PC-3 (cell line): ENCODE data around the gene ZNF232. TPM values are rescaled to one million over a fixed set of nuclear protein-coding genes. Genes with fewer than 3 reads are reported as not detected.

Experiments used
- ATAC-seq: fragments of 200-7000 bp; cut with Tn5 transposase; 2 replicates; pipeline ENCODE4 v1.9.1; 2020; ENCODE audit warnings: mild to moderate bottlenecking, moderate library complexity
- BruUV-seq: library from RNA; stranded (reverse); fragments of 400-500 nt; replicated peaks from 2 replicates; lab custom pipeline; 2021; lab: Mats Ljungman, UMichigan
- CTCF ChIA-PET: fragments of 300-600 bp; sonication (Branson Sonifier 250); formaldehyde crosslinking; loops from one replicate; lab custom pipeline; 2022; ENCODE audit warnings: antibody characterized with exemption; lab: Charles Lee
- POLR2A ChIA-PET: fragments of 300-600 bp; sonication (Branson Sonifier 250); formaldehyde crosslinking; loops from one replicate; lab custom pipeline; 2022; ENCODE audit warnings: antibody characterized with exemption; ENCODE audit not compliant: unreplicated experiment; lab: Charles Lee
- DNase-seq: peaks from one replicate; pipeline ENCODE4 v3.0.0-alpha.2; 2015
- H2AFZ ChIP-seq: fragments of 300-600 bp; sonication (generic); 2 replicates; pipeline ENCODE4 v1.6.0; 2016; ENCODE audit warnings: antibody characterized with exemption, low read length
- H3F3A ChIP-seq: fragments of 300-600 bp; sonication (generic); one replicate; pipeline ENCODE4 v1.6.0; 2017; ENCODE audit warnings: antibody characterized with exemption, low read length, control low read depth, mild to moderate bottlenecking; ENCODE audit not compliant: unreplicated experiment
- H3K27ac ChIP-seq: fragments of 300-600 bp; sonication (generic); 2 replicates; pipeline ENCODE4 v1.5.1; 2016; ENCODE audit warnings: mild to moderate bottlenecking, low read length
- H3K27me3 ChIP-seq: fragments of 300-600 bp; sonication (generic); 2 replicates; pipeline ENCODE4 v1.6.1; 2016; ENCODE audit warnings: low read length, mixed read lengths
- H3K36me3 ChIP-seq: fragments of 300-600 bp; sonication (generic); 2 replicates; pipeline ENCODE4 v1.6.1; 2016; ENCODE audit warnings: low read depth, mixed run types, low read length, mixed read lengths
- H3K4me1 ChIP-seq: fragments of 300-600 bp; sonication (generic); 2 replicates; pipeline ENCODE4 v1.5.1; 2016; ENCODE audit warnings: low read length; ENCODE audit not compliant: insufficient read depth
- H3K4me2 ChIP-seq: fragments of 300-600 bp; sonication (generic); 2 replicates; pipeline ENCODE4 v1.6.0; 2016; ENCODE audit warnings: low read length
- H3K4me3 ChIP-seq: fragments of 300-600 bp; sonication (generic); 2 replicates; pipeline ENCODE4 v1.5.1; 2016; ENCODE audit warnings: mild to moderate bottlenecking, low read length, mixed read lengths
- H3K79me2 ChIP-seq: fragments of 300-600 bp; sonication (generic); 2 replicates; pipeline ENCODE4 v1.6.1; 2017; ENCODE audit warnings: low read length, mixed read lengths
- H3K9ac ChIP-seq: fragments of 300-600 bp; sonication (generic); 2 replicates; pipeline ENCODE4 v1.6.0; 2016; ENCODE audit warnings: mild to moderate bottlenecking, low read length
- H3K9me2 ChIP-seq: fragments of 300-600 bp; sonication (generic); replicated peaks from 2 replicates; pipeline ENCODE4 v1.6.1; 2016; ENCODE audit warnings: mixed run types, low read length, mixed read lengths
- H3K9me3 ChIP-seq: fragments of 300-600 bp; sonication (generic); 2 replicates; pipeline ENCODE4 v1.6.1; 2016; ENCODE audit warnings: low read length, mixed read lengths
- H4K20me1 ChIP-seq: fragments of 300-600 bp; sonication (generic); 2 replicates; pipeline ENCODE4 v1.6.1; 2016; ENCODE audit warnings: low read length, mixed read lengths
- EZH2 ChIP-seq: fragments of 300-600 bp; sonication (generic); IDR thresholded peaks from one replicate; pipeline ENCODE4 v1.6.1; 2017; ENCODE audit warnings: antibody characterized with exemption, mild to moderate bottlenecking, low read length; ENCODE audit not compliant: unreplicated experiment
- EZH2phosphoT487 ChIP-seq: fragments of 300-600 bp; sonication (generic); IDR thresholded peaks from 2 replicates; pipeline ENCODE4 v1.6.1; 2018; ENCODE audit warnings: mild to moderate bottlenecking, antibody characterized with exemption, low read length, borderline replicate concordance
- intact Hi-C: fragments of 100-400 bp; cut with micrococcal nuclease; formaldehyde crosslinking; loops from 2 replicates; pipeline ENCODE4 v1.9.0; 2023
- total RNA-seq: library from RNA; depleted of rRNA; stranded (reverse); fragments of >200 nt; gene quantifications from 2 replicates; pipeline ENCODE4 v1.2.3, GENCODE V29; 2014
- TF ChIP-seq, protein P1 (sequence below): fragments of 300-600 bp; sonication (generic); conservative IDR thresholded peaks from 2 replicates; pipeline ENCODE4 v1.5.1; 2017; ENCODE audit warnings: antibody characterized with exemption, low read depth, mild to moderate bottlenecking, low read length

Gene ZNF232
- total RNA-seq, 1 experiment from 2014 or later: 3.5 TPM

GRCh38 chr17:5100832-5101231 is 10.8 kb downstream of the ZNF232 start:
- CTCF ChIA-PET: no interaction called here
- intact Hi-C loops: no loop called here
- H3K4me2 ChIP-seq: no peak overlapping the region
- no peak overlapping the region for H3K27ac ChIP-seq
- no peaks in the 10 kb centered on the region for H3F3A ChIP-seq
- no peak for DNase-seq
- H2AFZ ChIP-seq: no peak overlapping the region
- H3K9ac ChIP-seq: no peak overlapping the region
- H3K9me2 ChIP-seq: no peaks in the 10 kb centered on the region
- H3K27me3 ChIP-seq: no peaks in the 10 kb centered on the region
- H3K36me3 ChIP-seq: peaks cover 5% of the 10 kb centered on the region; the same call in 1 of the 2 replicates
- no peaks in the 10 kb centered on the region for H3K4me1 ChIP-seq
- no peaks in the 10 kb centered on the region for H4K20me1 ChIP-seq
- H3K9me3 ChIP-seq: no peaks in the 10 kb centered on the region
- BruUV-seq: no TSS peak
- H3K79me2 ChIP-seq: no peaks in the 10 kb centered on the region
- H3K4me3 ChIP-seq: no peak overlapping the region
- POLR2A ChIA-PET: no interaction called here
- ATAC-seq: no peak
- TF ChIP-seq, protein P1, sequence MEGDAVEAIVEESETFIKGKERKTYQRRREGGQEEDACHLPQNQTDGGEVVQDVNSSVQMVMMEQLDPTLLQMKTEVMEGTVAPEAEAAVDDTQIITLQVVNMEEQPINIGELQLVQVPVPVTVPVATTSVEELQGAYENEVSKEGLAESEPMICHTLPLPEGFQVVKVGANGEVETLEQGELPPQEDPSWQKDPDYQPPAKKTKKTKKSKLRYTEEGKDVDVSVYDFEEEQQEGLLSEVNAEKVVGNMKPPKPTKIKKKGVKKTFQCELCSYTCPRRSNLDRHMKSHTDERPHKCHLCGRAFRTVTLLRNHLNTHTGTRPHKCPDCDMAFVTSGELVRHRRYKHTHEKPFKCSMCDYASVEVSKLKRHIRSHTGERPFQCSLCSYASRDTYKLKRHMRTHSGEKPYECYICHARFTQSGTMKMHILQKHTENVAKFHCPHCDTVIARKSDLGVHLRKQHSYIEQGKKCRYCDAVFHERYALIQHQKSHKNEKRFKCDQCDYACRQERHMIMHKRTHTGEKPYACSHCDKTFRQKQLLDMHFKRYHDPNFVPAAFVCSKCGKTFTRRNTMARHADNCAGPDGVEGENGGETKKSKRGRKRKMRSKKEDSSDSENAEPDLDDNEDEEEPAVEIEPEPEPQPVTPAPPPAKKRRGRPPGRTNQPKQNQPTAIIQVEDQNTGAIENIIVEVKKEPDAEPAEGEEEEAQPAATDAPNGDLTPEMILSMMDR: no peak
- TF ChIP-seq EZH2phosphoT487: no peak
- TF ChIP-seq EZH2: no peak

- intact Hi-C loops: no loop called here
- no peaks in the 10 kb centered on the region for H3K79me2 ChIP-seq
- H3K9ac ChIP-seq: no peak overlapping the region
- H3K4me2 ChIP-seq: no peak overlapping the region
- H3K9me2 ChIP-seq: no peaks in the 10 kb centered on the region
- ChIA-PET CTCF (no interaction called here), POLR2A (no interaction called here)
- DNase-seq (no peak), ATAC-seq (no peak)
- H3K27ac ChIP-seq: no peak overlapping the region
- H2AFZ ChIP-seq: no peak overlapping the region
- H3K4me1 ChIP-seq: no peaks in the 10 kb centered on the region
- H3F3A ChIP-seq: no peaks in the 10 kb centered on the region
- H3K27me3 ChIP-seq: no peaks in the 10 kb centered on the region
- BruUV-seq: no TSS peak
- H3K4me3 ChIP-seq: no peak overlapping the region
- H3K36me3 ChIP-seq: no peaks in the 10 kb centered on the region
- no peak for TF ChIP-seq EZH2
- TF ChIP-seq, protein P1: no peak
- no peak for TF ChIP-seq EZH2phosphoT487
- H4K20me1 ChIP-seq: no peaks in the 10 kb centered on the region
- no peaks in the 10 kb centered on the region for H3K9me3 ChIP-seq
Measured at GRCh38 chr17:5099271-5099670, 12.4 kb downstream of the ZNF232 start.

GRCh38 chr17:5097101-5097834 is 14.4 kb downstream of the ZNF232 start:
- H3K27ac ChIP-seq: no peak overlapping the region
- CTCF ChIA-PET: no interaction called here
- no TSS peak for BruUV-seq

More at GRCh38 chr17:5097101-5097834, 14.4 kb downstream of the ZNF232 start:
- TF ChIP-seq, protein P1: no peak
- no peak for TF ChIP-seq EZH2
- TF ChIP-seq EZH2phosphoT487: no peak
- H2AFZ ChIP-seq: no peak overlapping the region
- H3K36me3 ChIP-seq: peaks cover under 1% of the 10 kb centered on the region; the same call in 1 of the 2 replicates
- H3K9ac ChIP-seq: no peak overlapping the region
- ATAC-seq: no peak
- H3K4me3 ChIP-seq: no peak overlapping the region
- H3K9me3 ChIP-seq: peaks cover 2% of the 10 kb centered on the region; the same call in 1 of the 2 replicates
- no peaks in the 10 kb centered on the region for H4K20me1 ChIP-seq
- H3K79me2 ChIP-seq: no peaks in the 10 kb centered on the region
- H3K27me3 ChIP-seq: no peaks in the 10 kb centered on the region
- no peak overlapping the region for H3K4me2 ChIP-seq
- H3K4me1 ChIP-seq: no peaks in the 10 kb centered on the region
- H3K9me2 ChIP-seq: no peaks in the 10 kb centered on the region
- DNase-seq: no peak
- intact Hi-C loops: no loop called here
- H3F3A ChIP-seq: no peaks in the 10 kb centered on the region
- POLR2A ChIA-PET: no interaction called here
